Measurements from ENCODE around the gene DPP4. TPM values are rescaled to one million over a fixed set of nuclear protein-coding genes. Genes with fewer than 3 reads are reported as not detected.

DPP4 gene
- total and polyA plus RNA-seq, 2 of the 13 experiments (the other 11 are each of a cell fraction or from before 2014, with no cell fraction given): 39.4 to 109 TPM

GRCh38 chr2:162050513-162050961 is 23.5 kb downstream of the DPP4 start:
- intact Hi-C loops (cut with micrococcal nuclease; ENCODE audit: unreplicated experiment): no loop called here
- H3K4me1 ChIP-seq (ENCODE audit: insufficient read depth, low read length): no peaks in the 10 kb centered on the region
- H3K27ac ChIP-seq (ENCODE audit: extremely low read length, insufficient read depth, low read length): no peak overlapping the region
- no peak for FAIRE-seq
- 94% methylated on average over 8 of the region's 8 CpGs for WGBS (ENCODE audit: low lambda C conversion rate)
- ATAC-seq: no peak
- no TSS peak for BruUV-seq (replicated peaks)
- peaks cover 4 to 13% of the 10 kb centered on the region in 2 experiments; a peak in 3 of 5 replicates for H3K36me3 ChIP-seq (replicated peaks in 1 of 2; ENCODE audit: control insufficient read depth in 1 of 2, insufficient read depth in 2 of 2, low read length in 2 of 2)
- H4K20me1 ChIP-seq (ENCODE audit: insufficient read depth, low read length): no peaks in the 10 kb centered on the region; the same call in 1 of the 2 replicates
- no peaks in the 10 kb centered on the region for H3K79me2 ChIP-seq (ENCODE audit: insufficient read depth, low read length)
- DNase-seq (ENCODE audit: low spot score): no peak
- H2AFZ ChIP-seq (ENCODE audit: low read length): no peak overlapping the region
- H3K9ac ChIP-seq (ENCODE audit: insufficient read depth, low read depth, low read length): no peak overlapping the region
- in situ Hi-C loops (cut with HindIII; ENCODE audit: extremely low pct_ligation_motif_present, low pct_unique_long_range_greater_than_20kb): no loop called here
- ChIA-PET CTCF (ENCODE audit: low intra/inter-chr PET ratio, low total read pairs) (no interaction called here), POLR2A (no interaction called here)
- H3K4me3 ChIP-seq (replicated peaks in 1 of 3; ENCODE audit: insufficient read depth in 1 of 3, low read depth in 2 of 3, low read length in 3 of 3): no peak overlapping the region
- H3K4me2 ChIP-seq (ENCODE audit: low read depth, low read length): no peak overlapping the region
- no peaks in the 10 kb centered on the region for H3K9me3 ChIP-seq (ENCODE audit: low read length)
- no peaks in the 10 kb centered on the region for H3K27me3 ChIP-seq (ENCODE audit: control insufficient read depth in 1 of 2, insufficient read depth in 2 of 2, low read length in 2 of 2)
- TF ChIP-seq ARID2 (CRISPR knock-in tag; IDR thresholded peaks at IDR 0.05; ENCODE audit: borderline replicate concordance): no peak
- no peak for TF ChIP-seq ZHX2 (IDR thresholded peaks at IDR 0.05; ENCODE audit: low read depth)
- TF ChIP-seq ZHX2 (CRISPR knock-in tag; IDR thresholded peaks at IDR 0.05; ENCODE audit: borderline replicate concordance): no peak
- TF ChIP-seq ZNF431 (CRISPR knock-in tag; IDR thresholded peaks at IDR 0.05; ENCODE audit: borderline replicate concordance, low read depth): no peak
- no peak for TF ChIP-seq ZFP41 (CRISPR knock-in tag; IDR thresholded peaks at IDR 0.05; ENCODE audit: borderline replicate concordance)
- TF ChIP-seq ZNF546 (CRISPR knock-in tag; conservative IDR thresholded peaks at IDR 0.05): no peak
- TF ChIP-seq HNRNPUL1 (IDR thresholded peaks at IDR 0.05; ENCODE audit: low read depth, low read length): no peak
- TF ChIP-seq THAP9 (CRISPR knock-in tag; IDR thresholded peaks at IDR 0.05; ENCODE audit: borderline replicate concordance): no peak
- TF ChIP-seq CEBPB (IDR thresholded peaks at IDR 0.05; ENCODE audit: borderline replicate concordance, low read depth, low read length): no peak
- TF ChIP-seq ZFP91 (CRISPR knock-in tag; IDR thresholded peaks at IDR 0.05; ENCODE audit: borderline replicate concordance): no peak
- no peak for TF ChIP-seq ZNF3 (CRISPR knock-in tag; IDR thresholded peaks at IDR 0.05)
- no peak for TF ChIP-seq POLR2AphosphoS5 (IDR thresholded peaks at IDR 0.05; ENCODE audit: low read depth, low read length)
- TF ChIP-seq CSRNP2 (CRISPR knock-in tag; conservative IDR thresholded peaks at IDR 0.05; ENCODE audit: low read depth): no peak
